Measurements from ENCODE around the gene ABCB6.

DNA sequence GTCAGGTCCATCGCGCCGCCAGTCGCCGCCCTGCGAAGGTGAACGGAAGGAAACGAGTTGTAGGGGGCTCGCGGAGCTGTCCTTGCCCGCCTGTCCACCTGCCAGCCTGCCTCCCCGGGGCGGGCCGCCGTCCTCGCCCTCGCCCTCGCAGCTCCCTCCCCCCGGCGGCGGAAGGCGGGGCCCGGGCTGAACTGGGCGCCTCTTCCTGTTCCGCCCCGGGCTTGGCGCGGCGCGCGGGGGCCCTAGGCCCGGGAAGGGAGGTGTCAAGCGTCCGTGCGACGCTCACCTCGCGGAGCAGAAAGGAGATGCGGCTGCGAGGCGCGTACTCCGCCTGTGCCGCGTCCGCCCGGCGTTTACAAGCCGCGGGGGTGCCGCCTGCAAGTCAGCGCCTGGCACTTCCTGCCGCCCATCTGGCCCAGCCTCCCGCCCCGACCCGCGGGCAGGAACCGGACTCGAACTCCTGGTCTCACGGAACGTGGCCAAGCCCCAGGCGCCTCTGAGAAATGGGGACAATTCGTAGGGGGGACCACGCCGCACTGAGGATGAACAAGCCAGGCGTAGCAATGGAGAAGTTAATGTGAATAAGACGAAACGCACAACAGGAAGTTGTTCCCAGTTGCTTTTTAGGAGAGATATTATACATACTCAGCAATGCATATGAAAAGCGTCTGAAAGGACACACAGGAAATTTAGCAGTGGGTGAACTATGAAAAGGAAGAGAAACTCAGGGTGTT lies 41.8 kb downstream of the ABCB6 start, which contains the start of gene CNPPD1:
- TF ChIP-seq YY1 (IDR thresholded peaks at IDR 0.05; ENCODE audit: insufficient read depth, insufficient read length) (no peak), SUZ12 (IDR thresholded peaks at IDR 0.05; ENCODE audit: extremely low read depth, insufficient read depth, insufficient read length) (no peak), ZNF274 (IDR thresholded peaks at IDR 0.05; ENCODE audit: low read depth, low read length) (no peak)
